Stimulated activated CD8-positive, alpha-beta memory T cell treated with anti-CD3 and anti-CD28 coated beads, Interleukin-12 subunit alpha, Interleukin-12 subunit beta, amount 100 ng/mL, for 24 hours (primary cell): ENCODE data around the gene PELO.
"Not testable (repeated sequence)": the region's sequence is repeated elsewhere in the genome, so short reads cannot be mapped to it uniquely, and the experiment has no call there.

ENCODE experiments used
- DNase-seq: peaks from one replicate; pipeline ENCODE4 v3.0.0-alpha.2; 2020; ENCODE audit errors: extremely low read depth

Gene PELO

GRCh38 chr5:52787600-52788504, at the start of gene PELO, which contains the start of gene ITGA1:
Gene PELO, plus strand, starts transcription at chr5:52787916. Its CDS starts 12,479 bp downstream, at chr5:52800395.
Gene ITGA1, plus strand, starts transcription at chr5:52787916. Its CDS starts 438 bp downstream, at chr5:52788354.
- peak; percentile 21 for DNase-seq

DNA sequence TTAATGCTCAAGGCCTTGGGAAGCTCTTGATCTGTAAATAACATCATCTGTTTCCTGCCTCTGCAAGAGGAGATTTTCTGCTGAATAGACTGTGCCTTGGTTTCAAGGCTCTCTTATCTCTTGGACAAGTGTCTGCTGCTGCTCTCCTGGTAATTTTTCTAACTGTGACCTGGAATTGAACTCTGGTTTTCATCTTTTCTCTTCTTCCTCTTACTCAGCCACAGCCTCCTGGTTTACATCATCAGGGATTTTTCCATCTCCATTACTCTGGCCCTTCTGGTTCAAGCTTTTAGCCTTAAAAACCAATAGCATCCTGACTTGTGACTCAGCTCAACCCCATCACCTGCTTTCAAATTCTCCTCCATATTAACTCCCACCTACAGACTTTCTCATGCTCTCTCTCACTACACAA, 49.6 kb upstream of the PELO start:
- DNase-seq = no peak

GRCh38 chr5:52740007-52740406, 47.7 kb upstream of the PELO start:
- no peak for DNase-seq

- DNase-seq = no peak
Observed at GRCh38 chr5:52743012-52743411, 44.7 kb upstream of the PELO start.

- DNase-seq = no peak
Observed at GRCh38 chr5:52743529-52743928, 44.2 kb upstream of the PELO start.

DNA sequence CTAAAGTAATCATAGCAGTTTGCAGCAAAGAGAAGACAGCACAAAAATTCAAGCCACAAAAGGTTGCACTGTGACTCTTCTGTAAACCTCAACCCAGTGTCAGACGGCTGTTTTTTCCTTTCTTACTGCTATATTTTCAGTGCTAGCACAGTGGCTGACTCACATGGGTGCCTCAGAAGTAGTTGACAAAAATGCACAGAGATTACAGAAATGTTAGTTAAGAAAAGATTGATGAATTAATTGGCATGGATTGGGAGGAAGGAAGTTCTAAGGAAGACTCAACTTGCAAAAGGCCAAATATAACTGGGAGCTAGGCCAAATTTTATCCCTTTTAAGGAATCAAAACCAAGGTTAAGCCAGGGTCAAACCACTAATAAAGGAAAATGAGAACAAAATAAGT, 43.7 kb upstream of the PELO start:
- peak; percentile 14 for DNase-seq

DNA sequence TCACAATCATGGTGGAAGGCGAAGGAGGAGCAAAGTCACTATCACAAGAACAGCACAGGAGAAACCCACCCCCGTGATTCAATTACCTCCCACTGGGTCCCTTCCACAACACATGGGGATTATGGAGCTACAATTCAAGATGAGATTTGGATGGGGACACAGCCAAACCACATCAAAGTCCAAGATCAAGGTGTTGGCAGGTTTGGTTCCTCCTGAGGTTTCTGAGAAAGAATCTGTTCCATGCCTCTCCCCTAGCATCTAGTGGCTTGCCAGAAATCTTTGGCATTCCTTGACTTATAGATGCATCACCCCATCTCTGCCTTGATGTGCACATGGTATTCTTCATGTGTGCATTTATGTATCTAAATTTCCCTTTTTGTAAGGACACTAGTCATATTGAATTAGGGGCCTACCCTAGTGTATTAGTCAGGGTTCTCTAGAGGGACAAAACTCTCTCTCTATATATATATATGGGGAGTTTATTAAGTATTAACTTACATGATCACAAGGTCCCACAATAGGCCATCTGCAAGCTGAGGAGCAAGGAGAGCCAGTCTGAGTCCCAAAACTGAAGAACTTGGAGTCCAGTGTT, 42.8 kb upstream of the PELO start:
- DNase-seq = not testable (repeated sequence)

- DNase-seq = no peak
Observed at GRCh38 chr5:52746539-52746938, 41.2 kb upstream of the PELO start.

- no peak for DNase-seq
Observed at GRCh38 chr5:52748590-52748989, 39.1 kb upstream of the PELO start.

DNA sequence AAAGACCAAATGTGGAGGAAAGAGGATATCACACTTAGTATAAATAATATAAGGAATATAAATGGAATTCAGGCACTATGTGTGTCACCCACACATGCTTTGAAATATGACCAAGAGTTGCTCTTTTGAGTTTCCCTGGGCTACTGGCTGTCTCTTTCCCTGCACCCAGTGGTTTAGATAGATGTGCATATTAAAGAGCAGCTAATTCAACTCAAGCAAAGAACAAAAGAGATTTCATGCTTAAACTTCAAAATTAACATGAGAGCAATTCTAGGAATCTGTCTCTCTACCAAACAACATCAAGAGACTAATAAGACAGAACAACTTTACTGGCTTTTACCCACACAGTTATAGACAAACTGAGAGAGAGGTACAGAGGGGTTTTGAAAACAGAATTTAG, 38.0 kb upstream of the PELO start:
- DNase-seq = no peak

- DNase-seq = no peak
Observed at GRCh38 chr5:52751137-52751536, 36.6 kb upstream of the PELO start.

DNA sequence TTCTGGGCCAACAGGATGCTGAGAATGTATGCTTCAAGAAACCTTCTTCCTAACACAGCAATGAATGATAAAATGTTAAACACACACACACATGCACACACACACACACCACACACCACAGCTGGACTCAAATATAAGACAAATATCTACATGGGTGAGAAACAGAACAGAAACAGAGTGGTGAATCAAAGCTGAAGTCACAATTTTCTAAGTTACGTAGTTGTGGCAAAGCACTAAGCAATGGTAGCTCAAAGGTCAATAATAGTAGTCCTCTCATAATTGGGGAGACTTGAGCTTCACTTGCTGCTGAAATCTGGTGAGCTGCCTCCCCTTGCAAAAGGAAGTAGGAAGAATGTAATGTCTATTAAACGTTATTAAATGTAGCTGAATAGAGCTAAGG, 33.7 kb upstream of the PELO start:
- DNase-seq = no peak

- DNase-seq = no peak
Observed at GRCh38 chr5:52757527-52757926, 30.2 kb upstream of the PELO start.

DNA sequence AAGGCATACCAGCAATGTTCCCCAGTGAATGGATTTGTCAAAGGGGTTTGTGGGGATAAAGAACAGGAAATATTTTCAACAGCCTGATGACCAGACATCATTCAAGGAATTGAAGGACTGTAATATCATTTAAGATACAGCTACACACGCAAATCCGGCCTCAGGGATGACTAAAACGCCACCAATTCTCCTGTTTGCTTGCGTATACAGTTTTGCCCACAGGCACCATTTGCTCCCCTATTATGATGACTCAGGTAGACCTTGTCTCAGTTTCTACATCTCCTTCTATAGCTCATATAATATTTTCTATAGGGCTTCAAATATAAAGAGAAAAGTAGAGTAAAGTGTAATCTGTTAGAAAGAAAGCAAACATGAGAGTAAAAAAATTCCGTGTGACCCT, 29.7 kb upstream of the PELO start:
- DNase-seq = no peak

GRCh38 chr5:52759331-52759730, 28.4 kb upstream of the PELO start:
- DNase-seq = no peak

DNA sequence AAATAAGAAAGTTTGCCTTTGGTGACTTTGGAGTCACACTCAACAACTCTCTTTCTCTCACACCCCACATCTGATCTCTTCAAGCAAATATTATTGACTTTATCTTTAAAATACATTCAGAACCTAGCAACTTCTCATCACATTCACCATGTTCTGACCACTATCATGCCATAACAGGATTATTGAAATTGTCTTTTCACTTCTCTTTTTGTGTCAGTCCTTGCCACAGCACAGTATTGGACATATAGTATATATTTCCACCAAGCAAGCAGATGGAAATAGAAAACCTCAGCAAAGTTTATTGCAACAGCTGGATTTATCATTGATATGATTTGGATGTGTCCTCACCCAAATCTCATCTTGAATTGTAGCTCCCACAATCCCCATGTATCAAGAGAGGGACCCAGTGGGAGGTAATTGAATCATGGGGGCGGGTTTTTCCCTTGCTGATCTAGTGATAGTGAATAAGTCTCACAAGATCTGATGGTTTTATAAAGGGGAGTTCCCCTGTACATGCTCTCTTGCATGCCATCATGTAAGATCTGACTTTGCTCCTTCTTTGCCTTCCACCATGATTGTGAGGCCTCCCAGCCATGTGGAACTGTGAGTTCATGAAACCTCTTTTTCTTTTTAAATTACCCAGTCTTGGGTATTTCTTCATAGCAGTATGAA, 26.9 kb upstream of the PELO start:
- DNase-seq = peak; percentile 11

GRCh38 chr5:52767217-52767743, 20.4 kb upstream of the PELO start:
- no peak for DNase-seq

DNA sequence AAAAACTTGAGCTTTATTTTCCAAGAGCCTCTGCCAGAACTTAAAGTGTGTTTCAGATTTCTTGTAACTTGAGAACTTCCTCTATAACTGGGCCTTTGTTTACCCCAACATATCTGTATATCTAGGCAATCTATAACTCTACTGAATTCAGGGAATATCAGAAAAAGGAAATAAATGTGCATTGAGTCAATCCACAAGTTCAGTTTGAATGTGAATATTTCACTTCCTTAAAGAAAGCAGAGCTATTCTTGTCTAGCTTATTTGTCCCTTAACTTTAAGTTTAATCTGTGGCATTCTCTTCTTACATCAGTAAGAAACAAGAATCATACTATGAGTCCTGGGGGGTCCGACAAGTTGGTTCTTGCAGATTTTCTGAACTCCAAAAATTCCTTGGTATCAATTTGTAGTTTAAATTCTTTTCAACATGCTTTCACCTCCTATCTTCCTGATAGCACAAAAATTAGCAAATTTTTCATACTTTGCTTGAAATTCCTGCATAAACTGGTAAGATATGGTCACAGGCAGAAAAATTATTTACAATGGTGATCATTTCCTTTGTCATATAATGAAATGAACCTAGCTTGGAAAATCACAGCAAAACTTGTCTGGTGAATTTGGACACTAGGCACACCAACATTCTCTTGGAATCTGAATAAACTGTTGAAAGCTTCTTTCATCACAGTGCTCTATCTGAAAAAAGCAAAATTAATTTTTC, 19.8 kb upstream of the PELO start:
- DNase-seq = no peak

DNA sequence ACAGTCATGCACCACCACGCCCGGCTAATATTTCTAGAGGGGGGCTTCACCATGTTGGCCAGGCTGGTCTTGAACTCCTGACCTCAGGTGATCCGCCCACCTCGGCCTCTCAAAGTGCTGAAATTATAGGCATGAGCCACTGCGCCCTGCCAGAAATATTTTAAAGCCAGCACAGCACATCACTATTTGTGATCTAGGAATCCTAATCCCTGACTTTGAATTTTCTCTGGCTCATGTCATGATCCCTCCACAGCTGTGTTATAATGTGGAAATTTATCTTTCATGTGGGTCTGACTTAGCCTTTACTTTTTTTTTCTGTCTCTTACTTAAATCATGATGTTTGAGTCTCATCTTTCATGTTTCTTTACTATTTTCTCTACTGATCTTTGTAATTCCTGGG, 18.7 kb upstream of the PELO start:
- no peak for DNase-seq

- DNase-seq = no peak
Observed at GRCh38 chr5:52770287-52770939, 17.3 kb upstream of the PELO start.

- DNase-seq = no peak
Observed at GRCh38 chr5:52771343-52772039, 16.2 kb upstream of the PELO start.
